ENCODE measurements around the gene KIAA0232.
"Not testable (repeated sequence)": the region's sequence is repeated elsewhere in the genome, so short reads cannot be mapped to it uniquely, and the experiment has no call there.

KIAA0232 gene

GRCh38 chr4:6749340-6750171 is 33.0 kb upstream of the KIAA0232 start:
- Histone ChIP-seq H3K9ac (ENCODE audit: low read depth, low read length) (no peak overlapping the region), H3K4me1 (ENCODE audit: control insufficient read depth, insufficient read depth, low read length) (peaks cover 3% of the 10 kb centered on the region; the same call in 1 of the 2 replicates), H3K27ac (ENCODE audit: low read depth, low read length) (no peak overlapping the region), H3K27me3 (ENCODE audit: control insufficient read depth, insufficient read depth, low read length) (no peaks in the 10 kb centered on the region), H3K4me3 (ENCODE audit: low read depth, low read length) (no peak overlapping the region), H3K36me3 (ENCODE audit: control insufficient read depth, insufficient read depth, low read length) (no peaks in the 10 kb centered on the region), H3K9me3 (ENCODE audit: control insufficient read depth, insufficient read depth, low read length) (no peaks in the 10 kb centered on the region)

GRCh38 chr4:6750286-6751221 is 32.0 kb upstream of the KIAA0232 start:
- Histone ChIP-seq H3K4me1 (ENCODE audit: control insufficient read depth, insufficient read depth, low read length) (peaks cover 3% of the 10 kb centered on the region; the same call in 1 of the 2 replicates), H3K9ac (ENCODE audit: low read depth, low read length) (no peak overlapping the region), H3K4me3 (ENCODE audit: low read depth, low read length) (no peak overlapping the region), H3K9me3 (ENCODE audit: control insufficient read depth, insufficient read depth, low read length) (no peaks in the 10 kb centered on the region), H3K27ac (ENCODE audit: low read depth, low read length) (no peak overlapping the region), H3K36me3 (ENCODE audit: control insufficient read depth, insufficient read depth, low read length) (no peaks in the 10 kb centered on the region), H3K27me3 (ENCODE audit: control insufficient read depth, insufficient read depth, low read length) (no peaks in the 10 kb centered on the region)

GRCh38 chr4:6751611-6752485 is 30.7 kb upstream of the KIAA0232 start:
- Histone ChIP-seq H3K27me3 (ENCODE audit: control insufficient read depth, insufficient read depth, low read length) (no peaks in the 10 kb centered on the region), H3K4me3 (ENCODE audit: low read depth, low read length) (no peak overlapping the region), H3K9ac (ENCODE audit: low read depth, low read length) (no peak overlapping the region), H3K9me3 (ENCODE audit: control insufficient read depth, insufficient read depth, low read length) (no peaks in the 10 kb centered on the region), H3K4me1 (ENCODE audit: control insufficient read depth, insufficient read depth, low read length) (peaks cover 3% of the 10 kb centered on the region; the same call in 1 of the 2 replicates), H3K27ac (ENCODE audit: low read depth, low read length) (no peak overlapping the region), H3K36me3 (ENCODE audit: control insufficient read depth, insufficient read depth, low read length) (no peaks in the 10 kb centered on the region)

DNA sequence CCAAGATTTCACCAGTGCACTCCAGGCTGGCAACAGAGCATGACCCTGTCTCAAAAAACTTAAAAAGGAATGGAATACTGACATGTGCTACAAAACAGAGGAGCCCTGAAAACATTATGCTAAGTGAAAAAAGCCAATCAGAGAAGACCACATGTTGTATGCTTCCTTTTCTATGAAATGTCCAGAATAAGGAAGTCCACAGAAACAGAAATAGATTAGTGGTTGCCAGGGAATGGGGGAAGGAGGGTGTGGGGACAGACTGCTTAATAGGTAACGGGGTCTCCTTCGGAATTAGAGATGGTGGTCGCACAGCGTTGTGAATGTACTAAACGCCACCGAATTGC is 30.1 kb upstream of the KIAA0232 start:
- Histone ChIP-seq H3K4me3 (ENCODE audit: low read depth, low read length) (no peak overlapping the region), H3K9me3 (ENCODE audit: control insufficient read depth, insufficient read depth, low read length) (no peaks in the 10 kb centered on the region), H3K27ac (ENCODE audit: low read depth, low read length) (no peak overlapping the region), H3K9ac (ENCODE audit: low read depth, low read length) (no peak overlapping the region), H3K27me3 (ENCODE audit: control insufficient read depth, insufficient read depth, low read length) (no peaks in the 10 kb centered on the region), H3K4me1 (ENCODE audit: control insufficient read depth, insufficient read depth, low read length) (peaks cover 3% of the 10 kb centered on the region; the same call in 1 of the 2 replicates), H3K36me3 (ENCODE audit: control insufficient read depth, insufficient read depth, low read length) (no peaks in the 10 kb centered on the region)

DNA sequence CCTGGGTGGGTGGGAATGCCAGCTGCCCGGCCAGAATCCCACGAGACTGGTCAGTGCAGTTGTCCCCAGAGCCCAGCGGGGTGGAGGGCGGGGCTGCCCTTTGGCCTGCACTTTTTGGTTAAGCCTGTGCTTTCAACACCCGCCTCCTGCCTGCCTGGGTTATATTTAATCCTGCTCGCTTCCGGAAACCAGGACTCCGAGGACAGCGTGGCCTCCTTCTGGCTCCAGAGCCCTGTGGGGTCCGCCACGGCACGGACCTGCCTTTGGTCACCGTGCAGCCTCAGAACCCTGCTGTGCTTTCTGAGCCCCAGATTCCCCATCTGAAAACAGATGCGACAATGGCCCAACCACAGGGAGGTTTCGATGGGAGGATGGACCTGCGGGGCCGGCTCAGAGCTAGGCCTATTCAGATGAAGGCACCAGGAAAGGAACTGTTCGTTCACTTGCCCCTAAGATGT is 29.4 kb upstream of the KIAA0232 start:
- no peaks in the 10 kb centered on the region for H3K9me3 ChIP-seq (ENCODE audit: control insufficient read depth, insufficient read depth, low read length)
- H3K27me3 ChIP-seq (ENCODE audit: control insufficient read depth, insufficient read depth, low read length), result no peaks in the 10 kb centered on the region
- H3K4me3 ChIP-seq (ENCODE audit: low read depth, low read length), result no peak overlapping the region
- H3K27ac ChIP-seq (ENCODE audit: low read depth, low read length), result no peak overlapping the region
- H3K9ac ChIP-seq (ENCODE audit: low read depth, low read length), result no peak overlapping the region
- H3K36me3 ChIP-seq (ENCODE audit: control insufficient read depth, insufficient read depth, low read length), result no peaks in the 10 kb centered on the region
- H3K4me1 ChIP-seq (ENCODE audit: control insufficient read depth, insufficient read depth, low read length), result peaks cover 3% of the 10 kb centered on the region; the same call in 1 of the 2 replicates

GRCh38 chr4:6753891-6754290 is 28.6 kb upstream of the KIAA0232 start:
- no peak overlapping the region for H3K9ac ChIP-seq (ENCODE audit: low read depth, low read length)
- H3K9me3 ChIP-seq (ENCODE audit: control insufficient read depth, insufficient read depth, low read length), result no peaks in the 10 kb centered on the region
- H3K27me3 ChIP-seq (ENCODE audit: control insufficient read depth, insufficient read depth, low read length), result no peaks in the 10 kb centered on the region
- H3K27ac ChIP-seq (ENCODE audit: low read depth, low read length), result no peak overlapping the region
- H3K4me1 ChIP-seq (ENCODE audit: control insufficient read depth, insufficient read depth, low read length), result peaks cover 3% of the 10 kb centered on the region; the same call in 1 of the 2 replicates
- no peaks in the 10 kb centered on the region for H3K36me3 ChIP-seq (ENCODE audit: control insufficient read depth, insufficient read depth, low read length)
- no peak overlapping the region for H3K4me3 ChIP-seq (ENCODE audit: low read depth, low read length)

DNA sequence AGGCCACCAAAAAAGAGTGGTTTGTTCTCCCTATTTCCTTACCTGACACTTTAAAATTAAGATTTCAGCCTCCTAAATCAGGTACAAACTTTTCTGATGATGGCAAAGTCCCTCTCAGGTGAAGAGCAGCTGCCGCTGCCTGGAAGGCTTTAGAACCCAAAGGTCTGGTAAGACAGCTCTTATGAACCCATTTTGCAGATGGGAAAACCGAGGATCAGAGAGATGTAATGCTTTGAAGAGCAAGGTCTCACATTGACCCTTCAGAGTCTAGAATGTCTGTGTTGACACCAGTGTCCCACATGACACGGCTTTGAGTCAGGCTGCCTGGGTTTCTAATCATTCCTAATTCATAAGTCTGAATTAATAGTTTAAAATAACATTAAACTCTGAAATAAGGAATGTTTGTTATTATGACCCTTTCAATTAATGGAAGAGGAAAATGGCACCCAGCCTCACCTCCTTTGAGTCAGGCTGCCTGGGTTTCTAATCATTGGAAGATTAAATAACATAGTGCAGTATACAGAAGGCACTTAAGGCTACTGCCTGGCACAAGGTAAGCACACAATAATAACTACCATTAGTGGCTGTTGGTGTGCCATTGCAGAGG is 27.9 kb upstream of the KIAA0232 start:
- Histone ChIP-seq H3K4me3 (ENCODE audit: low read depth, low read length) (no peak overlapping the region), H3K9ac (ENCODE audit: low read depth, low read length) (no peak overlapping the region), H3K27ac (ENCODE audit: low read depth, low read length) (no peak overlapping the region)

DNA sequence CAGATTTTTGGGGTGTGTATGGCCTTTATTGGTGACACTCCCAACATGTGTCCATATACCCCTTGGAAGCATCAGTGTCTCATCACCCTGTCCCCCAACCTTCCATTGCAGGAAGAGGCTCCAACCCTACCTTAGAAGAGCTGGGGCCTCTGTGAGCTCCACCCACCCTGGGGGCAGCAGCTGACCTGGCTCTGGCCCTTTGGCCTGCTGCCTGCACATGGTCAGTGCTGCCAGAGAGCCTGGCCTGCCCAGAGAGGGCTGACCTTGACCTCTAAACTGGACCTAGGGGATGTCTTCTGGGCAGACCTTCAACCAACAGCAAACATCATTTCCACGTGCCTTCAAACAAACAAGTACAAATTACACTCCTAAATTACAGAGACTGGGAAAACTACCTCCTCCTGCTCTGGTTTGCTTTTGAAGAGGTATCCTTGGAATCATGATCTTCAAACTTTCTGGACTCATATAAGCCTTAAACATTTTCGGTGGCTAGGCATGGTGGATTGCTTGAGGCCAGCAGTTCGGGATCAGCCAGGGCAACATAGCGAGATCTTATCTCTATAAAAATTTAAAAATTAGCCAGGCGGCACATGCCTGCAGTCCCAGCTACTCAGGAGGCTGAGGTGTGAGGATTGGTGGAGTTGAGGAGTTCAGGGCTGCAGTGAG is 27.3 kb upstream of the KIAA0232 start:
- H3K27me3 ChIP-seq (ENCODE audit: control insufficient read depth, insufficient read depth, low read length), result no peaks in the 10 kb centered on the region
- no peak overlapping the region for H3K27ac ChIP-seq (ENCODE audit: low read depth, low read length)
- H3K4me1 ChIP-seq (ENCODE audit: control insufficient read depth, insufficient read depth, low read length), result peaks cover 3% of the 10 kb centered on the region; the same call in 1 of the 2 replicates
- no peaks in the 10 kb centered on the region for H3K9me3 ChIP-seq (ENCODE audit: control insufficient read depth, insufficient read depth, low read length)
- no peak overlapping the region for H3K4me3 ChIP-seq (ENCODE audit: low read depth, low read length)
- H3K36me3 ChIP-seq (ENCODE audit: control insufficient read depth, insufficient read depth, low read length), result no peaks in the 10 kb centered on the region
- no peak overlapping the region for H3K9ac ChIP-seq (ENCODE audit: low read depth, low read length)

More for the DNA sequence above, 27.9 kb upstream of the KIAA0232 start:
- Histone ChIP-seq H3K27me3 (ENCODE audit: control insufficient read depth, insufficient read depth, low read length) (no peaks in the 10 kb centered on the region), H3K4me1 (ENCODE audit: control insufficient read depth, insufficient read depth, low read length) (peaks cover 3% of the 10 kb centered on the region; the same call in 1 of the 2 replicates), H3K9me3 (ENCODE audit: control insufficient read depth, insufficient read depth, low read length) (no peaks in the 10 kb centered on the region), H3K36me3 (ENCODE audit: control insufficient read depth, insufficient read depth, low read length) (no peaks in the 10 kb centered on the region)

DNA sequence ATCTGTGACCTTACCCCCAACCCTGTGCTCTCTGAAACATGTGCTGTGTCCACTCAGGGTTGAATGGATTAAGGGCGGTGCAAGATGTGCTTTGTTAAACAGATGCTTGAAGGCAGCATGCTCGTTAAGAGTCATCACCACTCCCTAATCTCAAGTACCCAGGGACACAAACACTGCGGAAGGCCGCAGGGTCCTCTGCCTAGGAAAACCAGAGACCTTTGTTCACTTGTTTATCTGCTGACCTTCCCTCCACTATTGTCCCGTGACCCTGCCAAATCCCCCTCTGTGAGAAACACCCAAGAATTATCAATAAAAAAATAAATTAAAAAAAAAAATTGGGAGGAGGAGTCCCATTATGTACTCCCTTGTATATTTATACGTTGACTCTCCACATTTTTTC is 26.2 kb upstream of the KIAA0232 start:
- not testable (repeated sequence) for H3K9me3 ChIP-seq (ENCODE audit: control insufficient read depth, insufficient read depth, low read length); H3K4me1 ChIP-seq (ENCODE audit: control insufficient read depth, insufficient read depth, low read length); H3K27me3 ChIP-seq (ENCODE audit: control insufficient read depth, insufficient read depth, low read length); H3K36me3 ChIP-seq (ENCODE audit: control insufficient read depth, insufficient read depth, low read length); H3K27ac ChIP-seq (ENCODE audit: low read depth, low read length); H3K9ac ChIP-seq (ENCODE audit: low read depth, low read length); H3K4me3 ChIP-seq (ENCODE audit: low read depth, low read length)

DNA sequence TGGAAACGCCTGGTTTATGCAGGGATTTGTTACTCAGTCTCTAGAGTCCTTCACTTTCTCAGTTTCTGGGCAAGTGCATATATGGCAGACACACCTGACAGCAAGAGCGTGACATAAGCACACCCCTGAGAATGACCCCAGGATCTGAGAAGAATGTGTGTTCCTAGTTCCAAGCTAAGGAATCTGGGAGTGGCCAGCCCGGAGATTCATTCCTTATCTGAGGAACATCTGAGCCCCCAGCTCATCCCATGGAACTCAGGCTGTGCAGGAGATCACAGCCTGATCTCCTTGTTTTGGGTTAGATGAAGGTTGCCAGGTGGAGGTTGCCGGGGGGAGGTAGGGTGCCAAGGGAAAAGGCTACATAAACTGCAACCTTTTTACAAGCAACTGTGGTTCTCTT is 23.8 kb upstream of the KIAA0232 start:
- Histone ChIP-seq H3K9me3 (ENCODE audit: control insufficient read depth, insufficient read depth, low read length) (no peaks in the 10 kb centered on the region), H3K27ac (ENCODE audit: low read depth, low read length) (no peak overlapping the region), H3K4me1 (ENCODE audit: control insufficient read depth, insufficient read depth, low read length) (no peaks in the 10 kb centered on the region), H3K27me3 (ENCODE audit: control insufficient read depth, insufficient read depth, low read length) (no peaks in the 10 kb centered on the region), H3K9ac (ENCODE audit: low read depth, low read length) (no peak overlapping the region), H3K36me3 (ENCODE audit: control insufficient read depth, insufficient read depth, low read length) (no peaks in the 10 kb centered on the region), H3K4me3 (ENCODE audit: low read depth, low read length) (no peak overlapping the region)

Measured in HUES48 (cell line).